HUDEP-2 (cell line): ENCODE results near the gene LRRK1.

ENCODE experiments used
- DNase-seq, 76 experiments: peaks; one replicate each; lab custom pipeline; 2025; ENCODE audit not compliant: unreplicated experiment in 76 of 76; lab: John Stamatoyannopoulos, UW

LRRK1 gene

GRCh38 chr15:101019366-101019896 is 100.3 kb downstream of the LRRK1 start:
- no peak for DNase-seq

- DNase-seq = no peak
These were observed 101.3 kb downstream of the LRRK1 start for GRCh38 chr15:101020451-101020850.

GRCh38 chr15:101020945-101021344 is 101.8 kb downstream of the LRRK1 start:
- DNase-seq = no peak

GRCh38 chr15:101022306-101022705 is 103.1 kb downstream of the LRRK1 start:
- no peak for DNase-seq

GRCh38 chr15:101022876-101023275 is 103.7 kb downstream of the LRRK1 start:
- no peak for DNase-seq

GRCh38 chr15:101023501-101024072 is 104.4 kb downstream of the LRRK1 start:
- no peak for DNase-seq

GRCh38 chr15:101024073-101024695 is 105.0 kb downstream of the LRRK1 start:
- no peak for DNase-seq

GRCh38 chr15:101024706-101025500 is 105.7 kb downstream of the LRRK1 start:
- DNase-seq = no peak

GRCh38 chr15:101025501-101025885 is 106.3 kb downstream of the LRRK1 start:
- DNase-seq = no peak

GRCh38 chr15:101025896-101026631 is 106.9 kb downstream of the LRRK1 start:
- no peak for DNase-seq

GRCh38 chr15:101026656-101027272 is 107.6 kb downstream of the LRRK1 start:
- no peak for DNase-seq

GRCh38 chr15:101027273-101027901 is 108.2 kb downstream of the LRRK1 start:
- DNase-seq = no peak

- no peak for DNase-seq
These were observed 108.8 kb downstream of the LRRK1 start for GRCh38 chr15:101027920-101028319.

- no peak for DNase-seq
These were observed 109.2 kb downstream of the LRRK1 start for GRCh38 chr15:101028321-101028720.

GRCh38 chr15:101028772-101029438 is 109.7 kb downstream of the LRRK1 start:
- no peak for DNase-seq

GRCh38 chr15:101029971-101030661 is 111.0 kb downstream of the LRRK1 start:
- DNase-seq = no peak

- DNase-seq = no peak
These were observed 112.1 kb downstream of the LRRK1 start for GRCh38 chr15:101031213-101031612.

- DNase-seq = no peak
These were observed 114.6 kb downstream of the LRRK1 start for GRCh38 chr15:101033801-101034200.

- no peak for DNase-seq
These were observed 116.5 kb downstream of the LRRK1 start for GRCh38 chr15:101035611-101036010.
